Measurements from ENCODE around the gene NAV3.
"Not testable (repeated sequence)": the region's sequence is repeated elsewhere in the genome, so short reads cannot be mapped to it uniquely, and the experiment has no call there.

NAV3 gene

DNA sequence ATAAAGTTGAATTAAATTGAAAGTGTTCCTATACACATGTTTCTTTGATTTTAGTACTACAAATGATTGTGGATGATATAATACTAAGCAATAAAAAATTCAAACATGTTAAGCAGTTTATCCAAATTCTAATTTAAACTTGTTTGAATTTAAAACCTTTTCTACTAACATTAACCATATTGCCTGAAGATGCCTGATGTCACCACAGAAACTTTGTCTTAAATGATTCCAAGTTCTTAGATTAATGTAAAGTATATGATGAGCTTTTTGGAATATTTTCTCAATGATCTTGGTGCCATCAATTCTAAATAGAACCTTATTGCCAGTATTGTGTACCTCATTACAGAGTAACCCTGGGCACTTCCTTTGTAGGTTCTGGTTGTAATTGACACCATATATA, 259.6 kb downstream of the NAV3 start:
- in situ Hi-C loops (cut with HindIII; ENCODE audit: low sequenced_read_pairs), result no loop called here
- H3K4me3 ChIP-seq (ENCODE audit: low read depth, low read length), result no peak overlapping the region
- no peak for TF ChIP-seq CTCF (IDR thresholded peaks at IDR 0.05; ENCODE audit: low read depth, low read length, missing control alignments)
- DNase-seq (ENCODE audit: low read depth), result no peak

- TF ChIP-seq CTCF (IDR thresholded peaks at IDR 0.05; ENCODE audit: low read depth, low read length, missing control alignments), result no peak
- DNase-seq (ENCODE audit: low read depth), result no peak
- no peak overlapping the region for H3K4me3 ChIP-seq (ENCODE audit: low read depth, low read length)
- in situ Hi-C loops (cut with HindIII; ENCODE audit: low sequenced_read_pairs), result no loop called here
Observed at GRCh38 chr12:78095623-78096022, 264.9 kb downstream of the NAV3 start.

GRCh38 chr12:78096909-78097597, 266.4 kb downstream of the NAV3 start:
- peak; percentile 16 for TF ChIP-seq CTCF (IDR thresholded peaks at IDR 0.05; ENCODE audit: low read depth, low read length, missing control alignments)
- H3K4me3 ChIP-seq (ENCODE audit: low read depth, low read length), result no peak overlapping the region
- in situ Hi-C loops (cut with HindIII; ENCODE audit: low sequenced_read_pairs), result no loop called here
- DNase-seq (ENCODE audit: low read depth), result peak; percentile 29

DNA sequence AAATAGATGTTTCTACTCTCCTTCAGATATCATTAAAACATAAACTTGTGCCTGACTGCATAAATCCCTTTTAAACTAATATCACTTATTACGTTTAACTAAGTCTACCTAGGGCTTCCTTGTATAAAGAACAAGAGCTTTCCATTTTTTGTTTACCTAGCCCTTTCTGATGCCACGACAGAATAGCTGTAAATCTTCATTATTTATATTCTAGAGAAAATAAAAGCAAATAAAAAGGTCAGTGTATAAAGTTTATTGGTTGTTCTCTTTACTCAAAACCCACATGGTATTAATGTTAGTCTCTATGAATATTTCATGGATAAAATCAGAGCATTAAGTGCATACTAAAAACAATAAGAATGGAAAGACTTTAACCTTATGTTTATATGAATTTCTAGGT, 269.1 kb downstream of the NAV3 start:
- no peak overlapping the region for H3K4me3 ChIP-seq (ENCODE audit: low read depth, low read length)
- in situ Hi-C loops (cut with HindIII; ENCODE audit: low sequenced_read_pairs), result no loop called here
- no peak for TF ChIP-seq CTCF (IDR thresholded peaks at IDR 0.05; ENCODE audit: low read depth, low read length, missing control alignments)
- DNase-seq (ENCODE audit: low read depth), result no peak

DNA sequence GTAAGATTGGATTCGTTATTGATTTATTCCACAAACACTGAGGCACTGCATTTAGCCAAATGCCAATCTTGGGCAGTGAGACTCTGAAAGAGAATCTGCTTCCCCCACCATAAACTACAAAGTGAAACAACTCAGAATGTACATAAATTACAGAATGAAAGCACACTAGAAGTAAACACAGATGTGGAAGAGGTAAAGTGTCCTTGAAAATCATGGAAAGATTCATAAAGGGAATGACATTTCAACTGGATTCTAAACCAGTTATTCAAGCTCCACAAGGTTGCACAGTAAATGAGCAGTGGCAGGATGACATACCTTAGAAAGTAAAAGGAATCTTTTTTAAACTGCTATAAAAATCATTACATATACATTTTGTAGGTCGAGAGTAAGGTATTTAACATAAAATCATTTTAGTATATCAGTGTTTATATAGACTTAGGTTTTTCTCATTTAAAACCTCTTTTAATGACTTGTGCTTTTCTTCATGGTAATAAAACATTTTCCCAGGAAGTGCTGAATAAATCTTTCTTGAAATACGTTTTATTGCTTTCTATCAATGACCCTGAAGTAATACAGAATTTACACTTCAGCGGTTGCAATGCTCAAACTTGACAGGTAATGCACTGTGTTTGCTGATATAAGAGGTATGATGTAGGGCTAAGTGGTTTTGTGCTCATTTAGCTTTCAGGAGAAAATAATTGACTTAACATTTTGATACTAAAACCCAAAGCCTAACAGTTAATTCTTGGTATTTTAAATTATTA, 270.6 kb downstream of the NAV3 start:
- H3K4me3 ChIP-seq (ENCODE audit: low read depth, low read length), result no peak overlapping the region
- in situ Hi-C loops (cut with HindIII; ENCODE audit: low sequenced_read_pairs), result no loop called here
- no peak for DNase-seq (ENCODE audit: low read depth)
- TF ChIP-seq CTCF (IDR thresholded peaks at IDR 0.05; ENCODE audit: low read depth, low read length, missing control alignments), result no peak

DNA sequence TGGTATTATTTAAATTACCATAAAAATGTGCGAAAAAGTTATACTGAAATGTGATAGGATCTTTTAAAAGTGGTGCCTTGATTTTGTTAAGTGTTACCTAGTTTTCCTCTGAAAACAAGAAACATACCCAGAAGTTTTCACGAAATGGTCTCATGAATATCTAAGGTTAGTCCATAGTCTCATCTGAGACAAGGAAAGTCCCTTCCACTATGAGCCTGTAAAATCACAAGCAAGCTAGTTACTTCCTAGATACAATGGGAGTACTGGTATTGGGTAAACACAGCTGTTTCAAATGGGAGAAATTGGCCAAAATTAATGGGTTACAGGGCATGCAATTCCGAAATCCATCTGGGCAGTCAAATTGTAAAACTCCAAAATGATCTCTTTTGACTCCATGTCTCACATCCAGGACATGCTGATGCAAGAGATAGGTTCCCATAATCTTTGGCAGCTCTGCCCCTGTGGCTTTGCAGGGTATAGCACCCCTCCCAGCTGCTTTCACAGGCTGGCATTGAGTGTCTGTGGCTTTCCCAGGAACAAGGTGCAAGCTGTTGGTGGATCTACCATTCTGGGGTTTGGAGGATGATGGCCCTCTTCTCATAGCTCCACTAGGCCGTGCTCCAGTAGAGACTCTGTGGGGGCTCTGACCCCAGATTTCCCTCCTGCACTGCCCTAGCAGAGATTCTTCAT, 271.4 kb downstream of the NAV3 start:
- DNase-seq (ENCODE audit: low read depth), result no peak
- in situ Hi-C loops (cut with HindIII; ENCODE audit: low sequenced_read_pairs), result no loop called here
- no peak for TF ChIP-seq CTCF (IDR thresholded peaks at IDR 0.05; ENCODE audit: low read depth, low read length, missing control alignments)
- H3K4me3 ChIP-seq (ENCODE audit: low read depth, low read length), result no peak overlapping the region

DNA sequence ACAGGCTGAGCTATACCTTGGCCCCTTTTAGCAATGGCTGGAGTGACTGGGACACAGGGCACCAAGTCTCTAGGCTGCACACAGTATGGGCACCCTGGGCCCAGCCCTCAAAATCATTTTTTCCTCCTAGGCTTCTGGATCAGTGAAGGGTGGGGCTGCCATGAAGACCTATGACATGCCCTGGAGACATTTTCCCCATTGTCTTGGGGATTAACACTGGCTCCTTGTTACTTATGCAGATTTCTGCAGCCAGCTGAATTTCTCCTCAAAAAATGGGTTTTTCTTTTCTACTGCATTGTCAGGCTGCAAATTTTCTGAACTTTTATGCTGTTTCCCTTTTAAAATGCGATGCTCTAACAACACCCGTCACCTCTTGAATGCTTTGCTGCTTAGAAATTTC, 272.1 kb downstream of the NAV3 start:
- DNase-seq (ENCODE audit: low read depth); in situ Hi-C loops (cut with HindIII; ENCODE audit: low sequenced_read_pairs); H3K4me3 ChIP-seq (ENCODE audit: low read depth, low read length): not testable (repeated sequence)
